ENCODE results near the gene ADGRL1. TPM values are rescaled to one million over a fixed set of nuclear protein-coding genes. Genes with fewer than 3 reads are reported as not detected.

Gene ADGRL1
- total and polyA plus RNA-seq, 9 of the 15 experiments (the other 6 are each of a cell fraction or from before 2014, with no cell fraction given): 0.14 to 37.0 (median 8.6) TPM

DNA sequence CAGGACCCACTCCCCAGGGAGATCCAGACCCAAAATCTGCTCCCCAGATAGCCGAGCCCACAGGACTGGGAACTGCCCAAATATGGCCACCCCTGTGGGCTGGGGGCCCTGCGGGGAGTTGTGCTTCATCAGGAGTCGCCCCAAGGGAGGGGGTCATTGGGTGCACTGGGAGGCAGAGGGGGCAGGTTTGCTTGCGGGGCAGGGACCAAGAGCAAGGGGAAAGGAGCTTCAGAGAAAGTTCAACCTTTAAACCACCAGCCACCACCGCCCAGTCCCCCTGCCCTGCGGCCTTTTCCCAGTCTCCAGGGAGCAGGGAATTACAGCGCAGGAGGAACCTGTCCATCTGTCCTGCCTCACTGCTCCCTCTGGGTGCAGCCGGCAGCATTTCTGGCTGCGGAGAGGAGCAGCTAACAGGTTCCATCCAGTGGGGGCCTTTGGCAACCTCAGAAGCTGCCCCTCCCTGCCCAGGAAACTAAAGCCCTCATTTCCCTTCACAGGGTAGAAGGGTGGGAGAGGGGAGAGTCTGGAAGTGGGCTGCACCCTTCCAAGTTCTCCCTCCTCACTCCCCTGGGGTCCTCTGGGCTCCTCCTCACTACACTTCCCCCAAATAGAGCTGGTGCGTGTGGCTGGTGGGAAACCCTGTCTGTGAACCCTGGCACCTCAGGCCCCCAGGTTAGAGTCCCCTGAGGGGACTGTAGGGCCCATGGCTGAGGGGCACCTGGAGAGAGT lies 55.8 kb downstream of the ADGRL1 start:
- no peak overlapping the region for H3K4me3 ChIP-seq
- in situ Hi-C loops (cut with MboI) (no loop called here), intact Hi-C loops (cut with micrococcal nuclease) (no loop called here)
- peaks cover 10 to 26% of the 10 kb centered on the region in 2 experiments; a peak in 3 of 5 replicates for H3K4me1 ChIP-seq (replicated peaks in 1 of 2; ENCODE audit: control insufficient read depth in 2 of 2, insufficient read depth in 2 of 2, low read length in 2 of 2)
- H3K9ac ChIP-seq (ENCODE audit: insufficient read depth in 1 of 2, low read depth in 2 of 2, low read length in 2 of 2): no peak overlapping the region
- H3K27me3 ChIP-seq (ENCODE audit: control insufficient read depth in 2 of 2, insufficient read depth in 2 of 2, low read length in 2 of 2): no peaks in the 10 kb centered on the region
- H3K9me1 ChIP-seq (ENCODE audit: control insufficient read depth, insufficient read depth, low read length): peaks cover 7% of the 10 kb centered on the region
- DNase-seq (ENCODE audit: extremely low read depth in 1 of 4, low spot score in 3 of 4) (no peak), ATAC-seq (no peak), FAIRE-seq (no peak)
- TF ChIP-seq, protein P1, sequence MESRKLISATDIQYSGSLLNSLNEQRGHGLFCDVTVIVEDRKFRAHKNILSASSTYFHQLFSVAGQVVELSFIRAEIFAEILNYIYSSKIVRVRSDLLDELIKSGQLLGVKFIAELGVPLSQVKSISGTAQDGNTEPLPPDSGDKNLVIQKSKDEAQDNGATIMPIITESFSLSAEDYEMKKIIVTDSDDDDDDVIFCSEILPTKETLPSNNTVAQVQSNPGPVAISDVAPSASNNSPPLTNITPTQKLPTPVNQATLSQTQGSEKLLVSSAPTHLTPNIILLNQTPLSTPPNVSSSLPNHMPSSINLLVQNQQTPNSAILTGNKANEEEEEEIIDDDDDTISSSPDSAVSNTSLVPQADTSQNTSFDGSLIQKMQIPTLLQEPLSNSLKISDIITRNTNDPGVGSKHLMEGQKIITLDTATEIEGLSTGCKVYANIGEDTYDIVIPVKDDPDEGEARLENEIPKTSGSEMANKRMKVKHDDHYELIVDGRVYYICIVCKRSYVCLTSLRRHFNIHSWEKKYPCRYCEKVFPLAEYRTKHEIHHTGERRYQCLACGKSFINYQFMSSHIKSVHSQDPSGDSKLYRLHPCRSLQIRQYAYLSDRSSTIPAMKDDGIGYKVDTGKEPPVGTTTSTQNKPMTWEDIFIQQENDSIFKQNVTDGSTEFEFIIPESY (CRISPR knock-in tag; IDR thresholded peaks at IDR 0.05): no peak
- TF ChIP-seq SAFB2 (IDR thresholded peaks at IDR 0.05; ENCODE audit: borderline replicate concordance, low read depth, low read length, severe bottlenecking): no peak
- TF ChIP-seq, protein P2, sequence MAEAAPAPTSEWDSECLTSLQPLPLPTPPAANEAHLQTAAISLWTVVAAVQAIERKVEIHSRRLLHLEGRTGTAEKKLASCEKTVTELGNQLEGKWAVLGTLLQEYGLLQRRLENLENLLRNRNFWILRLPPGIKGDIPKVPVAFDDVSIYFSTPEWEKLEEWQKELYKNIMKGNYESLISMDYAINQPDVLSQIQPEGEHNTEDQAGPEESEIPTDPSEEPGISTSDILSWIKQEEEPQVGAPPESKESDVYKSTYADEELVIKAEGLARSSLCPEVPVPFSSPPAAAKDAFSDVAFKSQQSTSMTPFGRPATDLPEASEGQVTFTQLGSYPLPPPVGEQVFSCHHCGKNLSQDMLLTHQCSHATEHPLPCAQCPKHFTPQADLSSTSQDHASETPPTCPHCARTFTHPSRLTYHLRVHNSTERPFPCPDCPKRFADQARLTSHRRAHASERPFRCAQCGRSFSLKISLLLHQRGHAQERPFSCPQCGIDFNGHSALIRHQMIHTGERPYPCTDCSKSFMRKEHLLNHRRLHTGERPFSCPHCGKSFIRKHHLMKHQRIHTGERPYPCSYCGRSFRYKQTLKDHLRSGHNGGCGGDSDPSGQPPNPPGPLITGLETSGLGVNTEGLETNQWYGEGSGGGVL (CRISPR knock-in tag; IDR thresholded peaks at IDR 0.05): no peak
- TF ChIP-seq SMARCA5 (IDR thresholded peaks at IDR 0.05): no peak
- no peak for TF ChIP-seq POLR2A (conservative IDR thresholded peaks at IDR 0.05)
- TF ChIP-seq SMARCB1 (IDR thresholded peaks at IDR 0.05; ENCODE audit: insufficient read length, low read depth): no peak
- no peak for TF ChIP-seq MEF2A (IDR thresholded peaks at IDR 0.05; ENCODE audit: control insufficient read depth, low read depth, low read length)
- TF ChIP-seq SMC3 (conservative IDR thresholded peaks at IDR 0.05; ENCODE audit: insufficient read depth, low read depth, low read length): no peak
- TF ChIP-seq, protein P3, sequence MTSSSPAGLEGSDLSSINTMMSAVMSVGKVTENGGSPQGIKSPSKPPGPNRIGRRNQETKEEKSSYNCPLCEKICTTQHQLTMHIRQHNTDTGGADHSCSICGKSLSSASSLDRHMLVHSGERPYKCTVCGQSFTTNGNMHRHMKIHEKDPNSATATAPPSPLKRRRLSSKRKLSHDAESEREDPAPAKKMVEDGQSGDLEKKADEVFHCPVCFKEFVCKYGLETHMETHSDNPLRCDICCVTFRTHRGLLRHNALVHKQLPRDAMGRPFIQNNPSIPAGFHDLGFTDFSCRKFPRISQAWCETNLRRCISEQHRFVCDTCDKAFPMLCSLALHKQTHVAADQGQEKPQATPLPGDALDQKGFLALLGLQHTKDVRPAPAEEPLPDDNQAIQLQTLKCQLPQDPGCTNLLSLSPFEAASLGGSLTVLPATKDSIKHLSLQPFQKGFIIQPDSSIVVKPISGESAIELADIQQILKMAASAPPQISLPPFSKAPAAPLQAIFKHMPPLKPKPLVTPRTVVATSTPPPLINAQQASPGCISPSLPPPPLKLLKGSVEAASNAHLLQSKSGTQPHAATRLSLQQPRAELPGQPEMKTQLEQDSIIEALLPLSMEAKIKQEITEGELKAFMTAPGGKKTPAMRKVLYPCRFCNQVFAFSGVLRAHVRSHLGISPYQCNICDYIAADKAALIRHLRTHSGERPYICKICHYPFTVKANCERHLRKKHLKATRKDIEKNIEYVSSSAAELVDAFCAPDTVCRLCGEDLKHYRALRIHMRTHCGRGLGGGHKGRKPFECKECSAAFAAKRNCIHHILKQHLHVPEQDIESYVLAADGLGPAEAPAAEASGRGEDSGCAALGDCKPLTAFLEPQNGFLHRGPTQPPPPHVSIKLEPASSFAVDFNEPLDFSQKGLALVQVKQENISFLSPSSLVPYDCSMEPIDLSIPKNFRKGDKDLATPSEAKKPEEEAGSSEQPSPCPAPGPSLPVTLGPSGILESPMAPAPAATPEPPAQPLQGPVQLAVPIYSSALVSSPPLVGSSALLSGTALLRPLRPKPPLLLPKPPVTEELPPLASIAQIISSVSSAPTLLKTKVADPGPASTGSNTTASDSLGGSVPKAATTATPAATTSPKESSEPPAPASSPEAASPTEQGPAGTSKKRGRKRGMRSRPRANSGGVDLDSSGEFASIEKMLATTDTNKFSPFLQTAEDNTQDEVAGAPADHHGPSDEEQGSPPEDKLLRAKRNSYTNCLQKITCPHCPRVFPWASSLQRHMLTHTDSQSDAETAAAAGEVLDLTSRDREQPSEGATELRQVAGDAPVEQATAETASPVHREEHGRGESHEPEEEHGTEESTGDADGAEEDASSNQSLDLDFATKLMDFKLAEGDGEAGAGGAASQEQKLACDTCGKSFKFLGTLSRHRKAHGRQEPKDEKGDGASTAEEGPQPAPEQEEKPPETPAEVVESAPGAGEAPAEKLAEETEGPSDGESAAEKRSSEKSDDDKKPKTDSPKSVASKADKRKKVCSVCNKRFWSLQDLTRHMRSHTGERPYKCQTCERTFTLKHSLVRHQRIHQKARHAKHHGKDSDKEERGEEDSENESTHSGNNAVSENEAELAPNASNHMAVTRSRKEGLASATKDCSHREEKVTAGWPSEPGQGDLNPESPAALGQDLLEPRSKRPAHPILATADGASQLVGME (CRISPR knock-in tag; IDR thresholded peaks at IDR 0.05): no peak
- no peak for TF ChIP-seq HNRNPK (IDR thresholded peaks at IDR 0.05; ENCODE audit: low read depth, low read length, poor library complexity, severe bottlenecking)
- no peak for TF ChIP-seq SMARCC2 (IDR thresholded peaks at IDR 0.05; ENCODE audit: low read depth)
- TF ChIP-seq SP1 (CRISPR knock-in tag; IDR thresholded peaks at IDR 0.05): no peak
- WGBS (ENCODE audit: insufficient coverage, low coverage, missing lambda C conversion rate): 79% methylated on average over 9 of the region's 10 CpGs
- peaks cover 24% of the 10 kb centered on the region; the same call in 2 of the 3 replicates for H3K36me3 ChIP-seq (ENCODE audit: control insufficient read depth, insufficient read depth, low read length)
- no peak overlapping the region for H3K27ac ChIP-seq (ENCODE audit: extremely low read depth, low read depth, low read length)
- ChIA-PET POLR2A (no interaction called here), CTCF (ENCODE audit: low intra/inter-chr PET ratio) (interaction anchor here (0.9 kb wide), 1 partner anchor 330 kb away, joined by 3 read pairs; no protein-coding TSS in a partner anchor)
- no peaks in the 10 kb centered on the region for H3K9me3 ChIP-seq (replicated peaks; ENCODE audit: control insufficient read depth, insufficient read depth, low read depth, low read length)
- BruUV-seq (replicated peaks): no TSS peak
- no peak overlapping the region for H3K4me2 ChIP-seq (ENCODE audit: insufficient read depth, low read length)
- no peak overlapping the region for H2AFZ ChIP-seq (ENCODE audit: low read depth, low read length)
- peaks cover 29% of the 10 kb centered on the region; the same call in 1 of the 2 replicates for H4K20me1 ChIP-seq (replicated peaks; ENCODE audit: control insufficient read depth, insufficient read depth, low read length)
- H3K79me2 ChIP-seq (ENCODE audit: control insufficient read depth, insufficient read depth, low read length): peaks cover 4% of the 10 kb centered on the region; the same call in 1 of the 3 replicates
